H1 (cell line): Measurements from ENCODE around the gene ERC1. TPM values are rescaled to one million over a fixed set of nuclear protein-coding genes. Genes with fewer than 3 reads are reported as not detected.

Source experiments
- BRCA1 ChIP-seq: IDR thresholded peaks from 2 replicates; pipeline ENCODE4 v1.6.1; 2012; ENCODE audit warnings: low read depth, low read length, improper control_type of control experiment
- CBX8 ChIP-seq: fragments of 300-800, 300-1000 bp; sonication (generic); IDR thresholded peaks from 2 replicates; pipeline ENCODE4 v1.7.1; 2016; ENCODE audit warnings: low read depth, low read length, borderline replicate concordance
- PHF8 ChIP-seq: fragments of 200-600 bp; sonication (generic); conservative IDR thresholded peaks from 2 replicates; pipeline ENCODE4 v1.7.1; 2012; ENCODE audit warnings: low read depth, mild to moderate bottlenecking, inconsistent platforms, low read length, moderate library complexity
- RAD21 ChIP-seq, 2 experiments: IDR thresholded peaks in 1 of 2; conservative IDR thresholded peaks in 1 of 2; 2 replicates each; pipeline ENCODE4 v1.6.1; 2011; ENCODE audit warnings: low read depth in 2 of 2, low read length in 2 of 2, improper control_type of control experiment in 1 of 2, inconsistent platforms in 1 of 2, mild to moderate bottlenecking in 1 of 2, moderate library complexity in 1 of 2
- polyA plus RNA-seq, 7 experiments: library from polyadenylated mRNA; depleted of rRNA in 3 of 7; stranded (reverse) in 5 of 7; unstranded in 2 of 7; fragments of >200 nt in 5 of 7; fragments of 200-250 nt in 2 of 7; gene quantifications; 1 replicate in 5 of 7; 2 replicates in 1 of 7; 4 replicates in 1 of 7; pipeline versions ENCODE4 v1.2.1 to v1.2.3, GENCODE V29; 2011 to 2013; ENCODE audit warnings: missing spikeins in 2 of 7, mixed read lengths in 2 of 7
- total RNA-seq: library from RNA; stranded (reverse); fragmentation: NEBNext Ultra II Directional; extraction: Animal tissue kit (Norgen Biotek cat#: 25700); gene quantifications from 2 replicates; pipeline ENCODE4 v1.2.1, GENCODE V29; 2021
- TF ChIP-seq, protein P1 (sequence below), 3 experiments: IDR thresholded peaks; 1 replicate in 2 of 3; 2 replicates in 1 of 3; pipeline versions ENCODE4 v1.5.1 to v1.6.1; 2011; ENCODE audit warnings: low read length in 3 of 3, mild to moderate bottlenecking in 3 of 3, inconsistent platforms in 2 of 3, low read depth in 1 of 3, moderate library complexity in 1 of 3; ENCODE audit not compliant: insufficient read depth in 1 of 3; ENCODE audit errors: control extremely low read depth in 1 of 3

ERC1 gene
- total and polyA plus RNA-seq, 2 of the 8 experiments (the other 6 are each of a cell fraction or from before 2014, with no cell fraction given) = 7.8 to 45.7 TPM

DNA sequence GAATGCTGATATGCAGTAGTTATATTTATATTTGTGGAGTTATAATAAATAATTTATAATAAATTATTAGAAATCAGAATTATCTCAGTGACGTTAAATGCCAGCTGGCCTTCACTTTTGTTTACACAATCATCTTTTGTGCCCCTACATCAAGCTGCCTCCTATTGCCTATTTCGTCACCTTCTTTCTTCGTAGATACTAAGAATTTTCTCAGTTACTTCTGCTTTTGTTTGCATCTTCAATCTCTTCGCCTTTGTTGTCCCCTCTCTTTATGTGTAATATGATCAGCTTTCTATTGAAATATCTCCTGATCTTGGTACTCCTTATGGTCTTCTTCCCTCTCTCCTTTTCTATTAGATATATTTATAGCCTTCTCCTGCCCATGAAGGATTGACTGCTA, 197.0 kb downstream of the ERC1 start (continued):
- TF ChIP-seq PHF8 = no peak
- no peak for TF ChIP-seq CBX8
- no peak for TF ChIP-seq RAD21 (IDR thresholded peaks at IDR 0.05 in 1 of 2, conservative IDR thresholded peaks at IDR 0.05 in 1 of 2; ENCODE audit: low read depth in 2 of 2, low read length in 2 of 2)
- TF ChIP-seq BRCA1 = no peak
- TF ChIP-seq, protein P1, sequence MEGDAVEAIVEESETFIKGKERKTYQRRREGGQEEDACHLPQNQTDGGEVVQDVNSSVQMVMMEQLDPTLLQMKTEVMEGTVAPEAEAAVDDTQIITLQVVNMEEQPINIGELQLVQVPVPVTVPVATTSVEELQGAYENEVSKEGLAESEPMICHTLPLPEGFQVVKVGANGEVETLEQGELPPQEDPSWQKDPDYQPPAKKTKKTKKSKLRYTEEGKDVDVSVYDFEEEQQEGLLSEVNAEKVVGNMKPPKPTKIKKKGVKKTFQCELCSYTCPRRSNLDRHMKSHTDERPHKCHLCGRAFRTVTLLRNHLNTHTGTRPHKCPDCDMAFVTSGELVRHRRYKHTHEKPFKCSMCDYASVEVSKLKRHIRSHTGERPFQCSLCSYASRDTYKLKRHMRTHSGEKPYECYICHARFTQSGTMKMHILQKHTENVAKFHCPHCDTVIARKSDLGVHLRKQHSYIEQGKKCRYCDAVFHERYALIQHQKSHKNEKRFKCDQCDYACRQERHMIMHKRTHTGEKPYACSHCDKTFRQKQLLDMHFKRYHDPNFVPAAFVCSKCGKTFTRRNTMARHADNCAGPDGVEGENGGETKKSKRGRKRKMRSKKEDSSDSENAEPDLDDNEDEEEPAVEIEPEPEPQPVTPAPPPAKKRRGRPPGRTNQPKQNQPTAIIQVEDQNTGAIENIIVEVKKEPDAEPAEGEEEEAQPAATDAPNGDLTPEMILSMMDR (IDR thresholded peaks at IDR 0.05; ENCODE audit: control extremely low read depth in 1 of 3, insufficient read depth in 1 of 3, low read depth in 1 of 3, low read length in 3 of 3) = no peak
